GM18907 (cell line): ENCODE measurements around the gene ATP6V1F.

Experiments
- ATAC-seq: cut with Tn5 transposase; IDR thresholded peaks from one replicate; pipeline ENCODE4 v1.9.1; 2021; ENCODE audit warnings: mild to moderate bottlenecking, moderate library complexity; ENCODE audit not compliant: unreplicated experiment

Gene ATP6V1F

GRCh38 chr7:128881458-128882125 lies 18.9 kb downstream of the ATP6V1F start:
- ATAC-seq: no peak

GRCh38 chr7:128882134-128882533 lies 19.5 kb downstream of the ATP6V1F start:
- ATAC-seq: no peak

- no peak for ATAC-seq
Measured at GRCh38 chr7:128883622-128884448, 21.2 kb downstream of the ATP6V1F start.

- no peak for ATAC-seq
Measured at GRCh38 chr7:128884561-128885369, 22.1 kb downstream of the ATP6V1F start.

GRCh38 chr7:128885370-128886187 lies 22.9 kb downstream of the ATP6V1F start:
- no peak for ATAC-seq

- no peak for ATAC-seq
Measured at GRCh38 chr7:128886391-128887168, 23.9 kb downstream of the ATP6V1F start.

GRCh38 chr7:128887169-128888038 lies 24.7 kb downstream of the ATP6V1F start:
- ATAC-seq: no peak

GRCh38 chr7:128888039-128888755 lies 25.5 kb downstream of the ATP6V1F start:
- ATAC-seq: no peak

GRCh38 chr7:128888756-128889095 lies 26.1 kb downstream of the ATP6V1F start:
- no peak for ATAC-seq

GRCh38 chr7:128889121-128889520 lies 26.5 kb downstream of the ATP6V1F start:
- ATAC-seq: no peak

GRCh38 chr7:128890306-128891109 lies 27.9 kb downstream of the ATP6V1F start:
- ATAC-seq: no peak

GRCh38 chr7:128891110-128891941 lies 28.7 kb downstream of the ATP6V1F start:
- ATAC-seq: no peak

- no peak for ATAC-seq
Measured at GRCh38 chr7:128891942-128892269, 29.2 kb downstream of the ATP6V1F start.

GRCh38 chr7:128892521-128893250 lies 30.0 kb downstream of the ATP6V1F start:
- ATAC-seq: no peak

GRCh38 chr7:128893251-128894100 lies 30.8 kb downstream of the ATP6V1F start:
- no peak for ATAC-seq
